GM08714 (cell line): Measurements from ENCODE around the gene MAPRE3.
A peak's percentile ranks its signal among the peaks of the same experiment; 100 is the strongest.

ENCODE experiments used
- H3K4me3 ChIP-seq: fragments of 200-500 bp; sonication (Bioruptor generic); 2 replicates; pipeline ENCODE4 v1.5.1; 2014; ENCODE audit warnings: mild to moderate bottlenecking, low read length, inconsistent platforms
- ZNF274 ChIP-seq: IDR thresholded peaks from 2 replicates; pipeline ENCODE4 v1.6.1; 2012; ENCODE audit warnings: mild to moderate bottlenecking, low read depth, low read length

MAPRE3 gene

GRCh38 chr2:27024188-27024587 is 53.8 kb downstream of the MAPRE3 start:
- TF ChIP-seq ZNF274 = no peak
- H3K4me3 ChIP-seq = no peak overlapping the region

DNA sequence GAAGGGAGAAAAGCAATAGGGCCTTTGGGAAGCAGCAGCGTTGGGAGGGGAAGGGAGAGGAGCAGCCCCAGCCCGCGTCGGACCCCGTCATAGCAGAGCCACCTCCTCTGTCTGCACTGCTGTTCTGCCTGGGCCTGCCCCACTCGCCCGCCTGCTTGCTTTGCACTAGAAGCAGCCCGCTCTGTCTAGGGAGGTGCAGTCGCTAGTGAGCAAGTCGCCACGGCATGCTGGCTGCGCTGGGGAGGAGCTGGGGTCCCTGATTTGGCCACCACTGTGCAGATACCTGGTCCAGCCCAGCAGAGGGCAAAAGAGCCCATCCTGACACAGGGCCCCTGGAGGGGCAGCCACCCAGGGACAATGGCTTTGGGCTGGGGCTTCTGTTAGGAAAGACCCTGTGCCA is 54.4 kb downstream of the MAPRE3 start:
- no peak overlapping the region for H3K4me3 ChIP-seq
- no peak for TF ChIP-seq ZNF274

GRCh38 chr2:27025281-27025800 is 54.9 kb downstream of the MAPRE3 start:
- H3K4me3 ChIP-seq = no peak overlapping the region
- TF ChIP-seq ZNF274 = no peak

DNA sequence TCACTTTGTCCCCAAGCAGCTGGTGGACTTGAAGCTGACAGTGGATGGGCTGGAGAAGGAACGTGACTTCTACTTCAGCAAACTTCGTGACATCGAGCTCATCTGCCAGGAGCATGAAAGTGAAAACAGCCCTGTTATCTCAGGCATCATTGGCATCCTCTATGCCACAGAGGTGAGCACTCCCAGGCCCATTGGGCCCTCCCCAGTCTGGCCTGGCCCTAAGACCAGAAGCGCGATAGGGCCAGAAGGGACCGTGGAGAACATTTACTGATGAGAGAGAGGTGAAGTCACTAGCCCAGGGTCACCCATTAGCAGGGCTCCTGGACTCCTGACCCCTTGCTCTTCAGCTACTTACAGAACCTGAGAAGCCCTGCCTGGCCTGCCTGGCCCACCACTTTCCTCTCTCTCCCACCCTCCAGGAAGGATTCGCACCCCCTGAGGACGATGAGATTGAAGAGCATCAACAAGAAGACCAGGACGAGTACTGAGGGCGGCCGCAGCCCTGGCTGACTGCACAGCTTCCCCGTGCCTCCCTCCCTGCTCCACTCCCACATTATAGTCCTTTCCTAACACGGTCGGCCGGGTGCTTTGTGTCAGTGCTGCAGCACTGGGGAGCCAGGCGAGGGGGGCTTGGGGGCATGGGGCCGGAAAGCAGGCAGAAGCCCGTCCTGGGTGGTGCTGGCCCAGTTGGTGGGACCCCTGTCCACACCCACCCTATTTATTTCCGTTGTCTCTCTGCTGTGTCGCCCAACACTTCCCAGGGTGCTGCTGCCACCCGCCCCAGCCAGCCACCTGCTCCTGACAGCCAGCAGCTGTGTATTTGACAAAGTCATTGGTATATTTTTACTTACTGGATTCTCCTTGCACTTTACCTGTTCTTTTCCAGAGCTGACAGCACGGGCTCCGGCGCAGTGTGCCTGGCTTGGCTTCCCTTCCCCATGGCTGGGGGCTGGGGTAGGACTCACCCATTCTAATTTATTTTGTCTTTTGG is 55.7 kb downstream of the MAPRE3 start:
- no peak for TF ChIP-seq ZNF274
- H3K4me3 ChIP-seq = no peak overlapping the region

GRCh38 chr2:27027211-27027651 is 56.8 kb downstream of the MAPRE3 start:
- no peak for TF ChIP-seq ZNF274
- no peak overlapping the region for H3K4me3 ChIP-seq

DNA sequence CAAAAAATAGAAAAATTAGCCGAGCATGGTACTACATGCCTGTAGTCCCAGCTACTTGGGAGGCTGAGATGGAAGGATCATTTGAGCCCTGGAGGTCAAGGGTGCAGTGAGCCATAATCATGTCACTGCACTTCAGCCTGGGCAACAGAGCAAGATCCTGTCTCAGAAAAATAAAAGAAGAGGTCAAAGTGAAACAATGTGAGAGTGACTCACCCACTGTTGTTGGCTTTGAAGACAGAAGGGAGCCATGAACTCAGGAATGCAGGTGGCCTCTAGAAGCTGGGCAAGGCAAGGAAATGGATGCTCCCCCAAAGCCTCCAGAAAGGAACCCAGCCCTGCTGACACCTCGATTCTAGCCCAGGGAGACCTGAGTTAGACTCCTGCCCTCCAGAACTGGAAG is 58.6 kb downstream of the MAPRE3 start:
- H3K4me3 ChIP-seq = no peak overlapping the region
- no peak for TF ChIP-seq ZNF274

GRCh38 chr2:27032495-27033252 is 62.2 kb downstream of the MAPRE3 start, which contains the start of gene TMEM214:
TSS of gene TMEM214 (plus strand) at chr2:27032965. CDS start at chr2:27033016, 51 bp downstream.
- peak within 1 kb of the TSS; percentile 89 for H3K4me3 ChIP-seq
- TF ChIP-seq ZNF274 = no peak

DNA sequence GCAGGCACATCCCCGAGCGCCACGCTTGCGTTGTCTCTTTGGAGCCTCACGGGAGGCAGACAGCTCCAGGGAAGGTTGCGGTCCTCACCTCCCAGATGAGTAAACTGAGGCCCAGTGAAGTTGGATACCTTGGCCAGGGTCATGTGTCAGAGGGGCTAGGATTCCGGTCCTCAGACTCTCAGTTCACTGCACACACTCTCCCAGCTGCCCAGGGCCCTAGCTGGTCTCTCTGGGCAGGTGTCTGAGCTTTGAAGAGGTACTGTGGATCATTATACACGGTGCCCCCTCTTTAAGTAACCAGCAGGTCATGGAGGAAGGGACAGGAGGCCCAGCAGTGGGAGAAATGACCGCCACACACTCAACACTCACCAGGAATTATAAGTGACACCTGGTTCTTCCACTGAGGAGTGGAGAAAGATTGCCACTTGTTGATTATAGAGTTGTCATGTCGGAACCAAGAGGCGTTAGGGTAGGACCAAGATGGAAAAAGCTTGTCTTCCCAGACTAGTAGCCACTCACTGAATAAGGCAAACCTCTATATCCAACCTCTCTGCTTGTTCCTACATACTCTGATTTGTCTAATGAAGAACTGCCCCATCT is 62.9 kb downstream of the MAPRE3 start:
- H3K4me3 ChIP-seq = peak overlapping the region; percentile 89
- no peak for TF ChIP-seq ZNF274

DNA sequence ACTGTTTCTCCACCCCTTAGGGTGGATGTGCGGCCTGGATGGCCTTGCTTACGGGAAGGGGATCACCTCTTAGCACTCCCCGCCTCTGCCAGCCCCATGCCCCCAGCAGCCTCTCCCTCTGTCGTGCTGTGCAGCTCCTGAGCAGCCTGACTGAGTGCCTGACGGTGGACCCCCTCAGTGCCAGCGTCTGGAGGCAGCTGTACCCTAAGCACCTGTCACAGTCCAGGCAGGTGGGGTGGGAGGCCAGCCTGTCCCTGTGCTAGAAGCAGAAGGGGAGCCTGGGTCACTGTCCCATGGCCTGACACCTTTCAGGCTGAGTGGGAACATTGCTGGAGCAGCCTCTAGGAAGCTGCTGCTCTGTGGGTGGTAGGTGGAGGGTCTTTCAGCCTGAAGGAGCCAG is 67.6 kb downstream of the MAPRE3 start:
- H3K4me3 ChIP-seq = no peak overlapping the region
- TF ChIP-seq ZNF274 = no peak

GRCh38 chr2:27038631-27039339 is 68.3 kb downstream of the MAPRE3 start:
- H3K4me3 ChIP-seq = no peak overlapping the region
- TF ChIP-seq ZNF274 = no peak

- no peak overlapping the region for H3K4me3 ChIP-seq
- no peak for TF ChIP-seq ZNF274
Measured at GRCh38 chr2:27039426-27039825, 69.0 kb downstream of the MAPRE3 start.

- TF ChIP-seq ZNF274 = no peak
- H3K4me3 ChIP-seq = no peak overlapping the region
Measured at GRCh38 chr2:27039871-27040270, 69.4 kb downstream of the MAPRE3 start.

- TF ChIP-seq ZNF274 = no peak
- H3K4me3 ChIP-seq = no peak overlapping the region
Measured at GRCh38 chr2:27040282-27040681, 69.8 kb downstream of the MAPRE3 start.

DNA sequence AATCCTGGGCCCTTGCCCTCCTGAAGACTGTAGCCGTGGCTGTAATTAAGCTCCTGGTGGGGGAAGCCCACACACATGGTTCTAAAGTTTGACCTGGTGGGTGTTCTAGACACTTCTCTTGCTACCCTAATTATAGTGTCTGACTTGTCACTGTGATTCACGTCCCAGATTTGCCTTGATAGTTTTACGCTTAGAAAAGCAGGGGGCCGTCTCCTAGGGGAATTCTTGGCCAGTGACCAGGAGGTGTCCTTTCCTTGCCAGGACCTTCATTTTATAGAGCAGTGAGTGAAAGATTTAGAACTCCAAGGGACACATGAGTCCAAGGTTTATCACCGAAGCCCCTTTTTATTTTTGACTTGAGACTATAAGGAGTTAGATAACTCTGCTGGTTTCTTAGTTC is 71.3 kb downstream of the MAPRE3 start:
- H3K4me3 ChIP-seq = no peak overlapping the region; the same call in 1 of the 2 replicates
- no peak for TF ChIP-seq ZNF274
